HCT116 (cell line): ENCODE results near the gene ADAM10. TPM values are rescaled to one million over a fixed set of nuclear protein-coding genes. Genes with fewer than 3 reads are reported as not detected.

Experiments used
- ATAC-seq: fragments of 200-7000 bp; cut with Tn5 transposase; 2 replicates; pipeline ENCODE4 v1.9.1; 2020; ENCODE audit warnings: mild to moderate bottlenecking, moderate library complexity
- BruUV-seq: library from RNA; stranded (reverse); fragments of 400-500 nt; replicated peaks from 2 replicates; lab custom pipeline; 2021; lab: Mats Ljungman, UMichigan
- CTCF ChIA-PET: fragments of 300-600 bp; sonication (Branson Sonifier 250); formaldehyde crosslinking; loops from one replicate; lab custom pipeline; 2021; ENCODE audit warnings: antibody characterized with exemption; lab: Charles Lee
- POLR2A ChIA-PET: fragments of 300-600, 350-600 bp; sonication (Branson Sonifier 250); formaldehyde crosslinking; loops from one replicate; lab custom pipeline; 2021; ENCODE audit warnings: antibody characterized with exemption; lab: Charles Lee
- RAD21 ChIA-PET, 2 experiments: fragments of 300-600 bp; sonication (Branson Sonifier 250); formaldehyde crosslinking; loops; one replicate each; lab custom pipeline; 2023; ENCODE audit warnings: low total read pairs in 2 of 2; ENCODE audit not compliant: uncharacterized antibody in 2 of 2, unreplicated experiment in 2 of 2, low non-redundant PET in 1 of 2; lab: Charles Lee
- DNase-seq: peaks from one replicate; pipeline ENCODE4 v3.0.0-alpha.2; 2010; ENCODE audit warnings: low read depth, low spot score
- H2AFZ ChIP-seq: fragments of 200-600 bp; shearing (Covaris generic), sonication (generic); 2 replicates; pipeline ENCODE4 v1.6.1; 2017; ENCODE audit warnings: low read depth, mixed run types, mixed read lengths, antibody characterized with exemption, low read length; ENCODE audit not compliant: poor library complexity, severe bottlenecking
- H3K27ac ChIP-seq: 2 replicates; pipeline ENCODE4 v1.5.1; 2012; ENCODE audit warnings: low read depth, low read length
- H3K27me3 ChIP-seq: fragments of 200-600 bp; sonication (generic); 2 replicates; pipeline ENCODE4 v1.6.1; 2016; ENCODE audit warnings: mixed run types, low read length, mixed read lengths; ENCODE audit not compliant: insufficient read depth
- H3K36me3 ChIP-seq, 2 experiments: fragments of 200-500 bp in 1 of 2; fragments of 200-600 bp in 1 of 2; sonication (Bioruptor generic) in 1 of 2; sonication (generic) in 1 of 2; 2 replicates each; pipeline versions ENCODE4 v1.5.1 to v1.6.1; 2014 to 2016; ENCODE audit warnings: low read length in 2 of 2, inconsistent platforms in 1 of 2, mixed read lengths in 1 of 2, mixed run types in 1 of 2; ENCODE audit not compliant: insufficient read depth in 2 of 2, control insufficient read depth in 1 of 2
- H3K4me1 ChIP-seq, 2 experiments: fragments of 200-600 bp in 1 of 2; sonication (generic) in 1 of 2; 2 replicates each; pipeline versions ENCODE4 v1.5.1 to v1.6.1; 2012 to 2017; ENCODE audit warnings: low read length in 2 of 2, inconsistent platforms in 1 of 2, mild to moderate bottlenecking in 1 of 2, mixed read lengths in 1 of 2, mixed run types in 1 of 2, moderate library complexity in 1 of 2; ENCODE audit not compliant: insufficient read depth in 2 of 2, control insufficient read depth in 1 of 2
- H3K4me2 ChIP-seq: fragments of 200-600 bp; sonication (generic); 2 replicates; pipeline ENCODE4 v1.6.1; 2017; ENCODE audit warnings: mixed run types, low read length, mixed read lengths
- H3K4me3 ChIP-seq, 2 experiments: fragments of 200-600 bp in 1 of 2; sonication (generic) in 1 of 2; replicated peaks in 1 of 2; 2 replicates each; pipeline ENCODE4 v1.5.1; 2011 to 2016; ENCODE audit warnings: low read length in 2 of 2, control low read depth in 1 of 2, low read depth in 1 of 2, mild to moderate bottlenecking in 1 of 2, mixed read lengths in 1 of 2, mixed run types in 1 of 2
- H3K79me2 ChIP-seq: fragments of 200-600 bp; sonication (generic); 2 replicates; pipeline ENCODE4 v1.6.1; 2017; ENCODE audit warnings: mild to moderate bottlenecking, mixed run types, low read length, moderate library complexity, mixed read lengths; ENCODE audit not compliant: insufficient read depth
- H3K9ac ChIP-seq: fragments of 200-600 bp; sonication (generic); 2 replicates; pipeline ENCODE4 v1.6.1; 2016; ENCODE audit warnings: low read length, mixed read lengths
- H3K9me2 ChIP-seq: fragments of 200-600 bp; sonication (generic), shearing (Covaris generic); 2 replicates; pipeline ENCODE4 v1.6.1; 2017; ENCODE audit warnings: mixed run types, mild to moderate bottlenecking, moderate library complexity; ENCODE audit not compliant: insufficient read depth
- H3K9me3 ChIP-seq, 2 experiments: fragments of 200-500 bp in 1 of 2; fragments of 200-600 bp in 1 of 2; sonication (Bioruptor generic) in 1 of 2; sonication (generic) in 1 of 2; 2 replicates each; pipeline ENCODE4 v1.6.1; 2014 to 2017; ENCODE audit warnings: low read length in 2 of 2, mixed read lengths in 2 of 2, inconsistent platforms in 1 of 2, low read depth in 1 of 2, mild to moderate bottlenecking in 1 of 2, mixed run types in 1 of 2, moderate library complexity in 1 of 2; ENCODE audit not compliant: control insufficient read depth in 1 of 2, insufficient read depth in 1 of 2
- H4K20me1 ChIP-seq: fragments of 200-600 bp; sonication (generic), shearing (Covaris generic); 2 replicates; pipeline ENCODE4 v1.6.1; 2017; ENCODE audit warnings: mixed run types, mild to moderate bottlenecking, moderate library complexity; ENCODE audit not compliant: insufficient read depth
- ATF3 ChIP-seq: IDR thresholded peaks from 2 replicates; pipeline ENCODE4 v1.6.1; 2012
- CBX3 ChIP-seq: IDR thresholded peaks from 2 replicates; pipeline ENCODE4 v1.6.1; 2012; ENCODE audit warnings: low read depth
- ELF1 ChIP-seq: IDR thresholded peaks from 2 replicates; pipeline ENCODE4 v1.6.1; 2012; ENCODE audit warnings: low read depth, borderline replicate concordance
- EZH2 ChIP-seq: fragments of 200-600 bp; sonication (generic); IDR thresholded peaks from 2 replicates; pipeline ENCODE4 v1.6.1; 2017; ENCODE audit warnings: antibody characterized with exemption, mixed run types
- EZH2phosphoT487 ChIP-seq: fragments of 200-600 bp; IDR thresholded peaks from 2 replicates; pipeline ENCODE4 v1.6.1; 2018; ENCODE audit warnings: antibody characterized with exemption, borderline replicate concordance
- FOSL1 ChIP-seq: IDR thresholded peaks from 2 replicates; pipeline ENCODE4 v1.6.1; 2012; ENCODE audit warnings: low read depth
- JUND ChIP-seq: IDR thresholded peaks from 2 replicates; pipeline ENCODE4 v1.6.1; 2012
- POLR2AphosphoS5 ChIP-seq: IDR thresholded peaks from 2 replicates; pipeline ENCODE4 v1.6.1; 2011; ENCODE audit warnings: mild to moderate bottlenecking, low read depth, low read length, moderate library complexity
- REST ChIP-seq: IDR thresholded peaks from 2 replicates; pipeline ENCODE4 v1.6.1; 2012; ENCODE audit warnings: low read depth
- SIN3A ChIP-seq: IDR thresholded peaks from 2 replicates; pipeline ENCODE4 v1.6.1; 2012; ENCODE audit warnings: low read depth
- ZNF274 ChIP-seq: fragments of 200-500 bp; sonication (Bioruptor generic); IDR thresholded peaks from 2 replicates; pipeline ENCODE4 v1.6.1; 2014; ENCODE audit warnings: mild to moderate bottlenecking, low read depth, low read length, inconsistent platforms
- intact Hi-C: fragments of 100-400 bp; cut with micrococcal nuclease; formaldehyde crosslinking; loops from 2 replicates; pipeline ENCODE4 v1.10.0; 2022
- total RNA-seq: library from RNA; stranded (reverse); gene quantifications from one replicate; pipeline ENCODE4 v1.2.1, GENCODE V29; 2021; ENCODE audit not compliant: unreplicated experiment

Gene ADAM10
- total RNA-seq, 1 experiment from 2014 or later = 158 TPM

GRCh38 chr15:58716027-58716426 lies 33.5 kb downstream of the ADAM10 start:
- no peak overlapping the region for H2AFZ ChIP-seq
- no peak overlapping the region for H3K4me2 ChIP-seq
- H3K9me3 ChIP-seq = no peaks in the 10 kb centered on the region
- DNase-seq = no peak
- ChIA-PET RAD21 (no interaction called here), CTCF (no interaction called here), POLR2A (no interaction called here)
- TF ChIP-seq ELF1 = no peak
- TF ChIP-seq ATF3 = no peak
- TF ChIP-seq JUND = no peak
- TF ChIP-seq ZNF274 = no peak
- TF ChIP-seq EZH2phosphoT487 = no peak
- TF ChIP-seq FOSL1 = no peak
- TF ChIP-seq CBX3 = no peak
- TF ChIP-seq EZH2 = no peak
- no peak for TF ChIP-seq REST
- TF ChIP-seq SIN3A = no peak
- TF ChIP-seq POLR2AphosphoS5 = no peak
- intact Hi-C loops = no loop called here
- no TSS peak for BruUV-seq
- H3K79me2 ChIP-seq = peaks cover 23% of the 10 kb centered on the region
- no peak for ATAC-seq
- H3K9me2 ChIP-seq = no peaks in the 10 kb centered on the region
- no peaks in the 10 kb centered on the region for H3K4me1 ChIP-seq
- H3K27me3 ChIP-seq = no peaks in the 10 kb centered on the region
- no peak overlapping the region for H3K27ac ChIP-seq
- no peak overlapping the region for H3K4me3 ChIP-seq
- 0 out of 4 replicates have a peak, but pooled peaks cover 0 to 2% of the 10 kb centered on the region in 2 experiments for H3K36me3 ChIP-seq
- H4K20me1 ChIP-seq = no peaks in the 10 kb centered on the region
- H3K9ac ChIP-seq = no peak overlapping the region
